Stimulated activated naive CD4-positive, alpha-beta T cell treated with Interleukin-2 at 50 U/mL for 16 hours (primary cell): ENCODE measurements around the gene PLCG2.
"Not testable (repeated sequence)": the region's sequence is repeated elsewhere in the genome, so short reads cannot be mapped to it uniquely, and the experiment has no call there.

ENCODE experiments used
- DNase-seq: peaks from one replicate; lab custom pipeline; 2025; lab: John Stamatoyannopoulos, UW

PLCG2 gene

DNA sequence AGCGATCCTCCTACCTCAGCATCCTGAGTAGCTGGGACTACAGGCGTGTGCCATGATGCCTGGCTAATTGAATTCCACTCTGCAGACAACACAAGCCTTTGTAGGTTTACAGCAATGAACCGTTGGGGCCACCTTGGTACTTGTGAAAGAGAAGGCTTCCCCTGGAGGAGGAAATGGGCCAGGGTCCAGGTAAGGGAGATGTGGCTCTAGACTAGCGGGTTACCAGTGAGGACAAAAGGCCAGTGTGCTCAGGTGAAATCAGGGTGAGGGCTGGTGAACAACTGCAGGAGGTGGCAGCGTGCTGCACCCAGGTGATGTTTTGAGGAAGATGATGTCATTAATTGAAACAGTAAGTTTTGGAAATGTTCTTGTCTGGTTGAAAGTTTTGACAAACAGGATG is 225.5 kb downstream of the PLCG2 start:
- DNase-seq, result no peak

DNA sequence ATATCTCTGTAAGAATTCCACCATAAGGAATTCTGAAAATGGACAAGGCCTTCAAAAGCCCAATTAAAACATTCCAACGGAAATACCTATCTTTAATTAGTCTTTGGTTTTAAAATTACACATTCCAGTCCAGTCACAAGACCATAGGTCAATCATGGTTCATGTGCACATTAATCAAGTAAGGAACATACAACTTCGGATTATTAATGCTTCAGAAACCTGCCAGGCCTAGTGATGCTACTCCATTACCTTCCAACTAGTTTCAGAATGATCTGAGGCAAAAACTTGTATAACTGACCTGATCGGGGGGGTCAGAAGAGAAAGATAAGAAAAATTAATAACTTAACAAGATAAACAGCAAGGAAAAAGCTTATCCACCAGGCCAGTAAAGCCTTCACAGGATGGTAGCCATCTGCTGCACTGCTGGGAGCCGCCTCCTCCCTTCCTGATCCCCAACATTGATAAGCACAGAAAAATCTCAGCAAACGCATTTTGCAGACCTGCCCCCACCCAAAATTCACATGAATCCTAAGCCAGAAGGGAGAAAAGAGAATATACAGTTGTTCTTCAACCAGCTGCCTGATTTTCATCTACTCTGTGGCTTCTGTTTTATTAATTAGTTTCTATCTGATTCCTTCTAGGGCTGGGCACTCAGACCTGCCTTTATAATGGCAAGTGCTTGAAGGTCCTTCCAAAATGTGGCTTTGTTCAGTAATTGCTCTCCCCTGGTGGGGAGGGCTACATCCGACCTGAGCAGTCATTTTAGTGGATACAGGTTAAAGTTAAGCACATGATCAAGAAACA is 226.1 kb downstream of the PLCG2 start:
- DNase-seq, result no peak

DNA sequence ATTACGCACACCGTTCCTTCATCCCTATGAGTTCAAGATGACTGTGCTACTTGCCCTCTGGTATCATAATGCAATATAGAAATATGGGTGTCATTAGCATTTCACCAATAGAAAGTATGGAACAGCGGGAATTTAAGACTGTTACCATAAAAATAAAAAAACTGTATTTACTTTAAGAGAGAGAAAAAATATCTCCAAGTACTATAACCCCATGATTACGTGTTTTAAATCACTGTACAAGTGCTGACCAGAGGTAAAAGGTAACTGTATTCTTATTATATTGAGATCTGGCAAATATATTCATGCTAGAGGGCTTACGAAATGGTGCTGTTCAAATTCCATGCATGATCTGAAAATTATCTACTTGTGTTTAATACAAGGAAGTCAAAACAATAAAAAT is 226.9 kb downstream of the PLCG2 start:
- DNase-seq, result no peak

- DNase-seq, result no peak
Measured at GRCh38 chr16:82007189-82007588, 228.1 kb downstream of the PLCG2 start.

GRCh38 chr16:82008957-82009592 is 230.0 kb downstream of the PLCG2 start:
- DNase-seq, result no peak

DNA sequence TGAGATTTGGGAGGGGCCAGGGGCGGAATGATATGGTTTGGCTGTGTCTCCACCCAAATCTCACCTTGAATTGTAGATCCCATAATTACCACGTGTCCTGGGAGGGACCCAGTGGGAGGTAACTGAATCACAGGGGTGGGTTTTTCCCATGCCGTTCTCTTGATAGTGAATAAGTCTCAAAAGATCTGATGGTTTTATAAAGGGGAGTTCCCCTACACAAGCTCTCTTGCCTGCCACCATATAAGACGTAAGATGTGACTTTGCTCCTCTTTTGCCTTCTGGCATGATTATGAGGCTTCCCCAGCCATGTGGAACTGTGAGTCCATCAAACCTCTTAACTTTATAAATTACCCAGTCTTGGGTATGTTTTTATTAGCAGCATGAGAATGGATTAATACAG is 230.7 kb downstream of the PLCG2 start:
- not testable (repeated sequence) for DNase-seq

GRCh38 chr16:82010649-82011048 is 231.6 kb downstream of the PLCG2 start:
- DNase-seq, result no peak

- no peak for DNase-seq
Measured at GRCh38 chr16:82011199-82011641, 232.1 kb downstream of the PLCG2 start, which contains the start of gene SDR42E1. Gene SDR42E1, minus strand, starts transcription at chr16:82011470. Its CDS starts 10,612 bp downstream, at chr16:82000858.
